ENCODE results near the gene POLDIP2.
"Not testable (repeated sequence)": the region's sequence is repeated elsewhere in the genome, so short reads cannot be mapped to it uniquely, and the experiment has no call there.

POLDIP2 gene

DNA sequence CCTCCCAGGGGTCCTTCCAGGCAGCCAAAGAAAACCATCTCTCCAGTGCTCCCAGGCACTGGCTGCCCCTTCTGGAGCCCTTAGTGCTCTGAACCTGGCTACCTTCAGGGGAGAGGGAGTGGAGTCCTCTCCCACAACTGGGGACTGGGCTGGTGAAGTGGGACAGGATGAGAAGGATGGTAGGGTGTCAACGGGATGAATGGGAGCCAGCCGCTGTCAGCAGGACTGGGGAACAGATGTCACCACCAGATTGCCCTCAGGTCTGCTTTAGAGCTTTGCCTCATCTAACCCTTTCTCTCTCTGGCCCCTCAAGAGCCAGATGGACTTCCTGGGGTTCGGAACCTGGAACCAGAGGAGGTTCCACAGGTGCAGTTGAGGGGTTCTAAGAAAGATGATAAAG, 8.2 kb upstream of the POLDIP2 start:
- DNase-seq (ENCODE audit: low spot score): no peak

DNA sequence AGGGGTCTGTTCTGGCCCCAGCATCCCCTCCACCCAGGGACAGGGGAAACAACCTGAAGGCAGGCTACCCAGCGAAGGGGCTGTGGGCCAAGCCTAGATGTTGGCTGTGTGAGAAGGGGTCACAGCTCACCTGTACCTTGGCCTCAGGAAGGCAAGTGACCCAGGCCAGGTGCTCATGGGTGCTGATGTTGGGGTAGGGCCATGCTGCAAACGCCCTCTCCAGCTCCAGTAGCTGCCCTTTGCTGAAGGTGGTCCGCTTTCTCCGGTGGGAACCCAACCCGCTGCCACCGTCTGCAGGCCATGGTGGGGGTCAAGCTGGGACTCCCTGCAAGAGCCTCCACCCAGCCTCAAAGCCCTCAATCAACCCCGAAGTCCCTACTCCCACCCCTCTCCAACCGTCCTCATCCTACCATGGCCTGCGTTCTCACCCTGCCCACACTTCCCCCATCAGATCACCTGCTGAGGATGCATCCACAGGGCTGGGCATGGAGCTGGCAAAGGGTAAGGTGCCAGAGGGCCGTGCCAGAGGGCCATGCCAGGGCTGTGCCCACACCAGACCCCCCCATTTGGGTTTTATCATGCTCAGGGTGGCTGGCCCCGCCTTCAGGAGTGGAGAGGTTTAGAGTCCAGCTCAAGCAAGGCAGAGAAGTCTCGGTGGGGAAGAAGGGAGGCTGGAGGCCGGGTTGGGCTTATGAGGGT, 7.5 kb upstream of the POLDIP2 start, which contains the start of gene SEBOX:
Gene SEBOX (minus strand): TSS at position 535 of the 699 bp plus-strand sequence. CDS start 48 bp downstream, at position 487.
- DNase-seq (ENCODE audit: low spot score): no peak

DNA sequence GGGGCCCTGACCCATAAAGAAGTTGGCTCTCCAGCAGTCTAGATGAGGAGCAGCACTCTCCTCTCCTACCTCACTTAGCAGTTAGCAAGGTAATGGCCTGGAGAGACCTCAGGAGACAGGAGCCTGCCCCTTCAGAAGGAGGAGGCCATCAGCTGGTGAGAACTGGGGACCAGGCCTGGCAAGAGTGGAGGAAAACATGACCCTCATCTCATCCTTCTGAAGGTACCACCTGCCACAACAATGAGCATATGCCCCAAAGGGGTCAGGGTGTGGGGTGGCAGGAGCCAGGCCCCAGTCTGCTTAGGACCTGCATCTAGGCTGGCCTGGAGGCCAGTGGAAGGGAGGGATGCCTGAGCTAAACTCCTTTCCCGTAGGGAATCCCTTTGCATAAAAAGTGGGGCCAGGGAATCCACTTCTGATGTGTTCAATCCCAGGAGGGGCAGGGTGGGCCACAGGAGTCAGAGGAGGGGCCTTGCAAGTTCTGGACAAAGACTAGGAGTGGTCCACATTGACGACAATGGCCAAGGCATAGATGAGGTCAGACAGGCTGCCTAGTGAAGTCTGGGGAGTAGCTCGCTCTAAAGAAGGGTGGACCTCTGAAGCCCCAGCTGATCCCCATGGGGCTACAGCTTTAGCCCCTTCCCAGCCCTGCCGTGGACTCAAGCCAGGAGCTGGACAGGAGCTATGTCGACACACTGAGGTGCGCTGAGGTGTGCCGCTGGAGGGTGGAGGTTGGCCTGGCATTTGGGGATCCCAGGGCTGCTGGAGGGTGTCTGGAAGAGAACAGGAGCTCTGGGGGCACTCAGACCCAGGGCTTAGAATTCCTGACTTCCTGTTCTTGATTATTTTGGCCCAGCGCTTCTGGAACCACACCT, 6.7 kb upstream of the POLDIP2 start:
- no peak for DNase-seq (ENCODE audit: low spot score)

DNA sequence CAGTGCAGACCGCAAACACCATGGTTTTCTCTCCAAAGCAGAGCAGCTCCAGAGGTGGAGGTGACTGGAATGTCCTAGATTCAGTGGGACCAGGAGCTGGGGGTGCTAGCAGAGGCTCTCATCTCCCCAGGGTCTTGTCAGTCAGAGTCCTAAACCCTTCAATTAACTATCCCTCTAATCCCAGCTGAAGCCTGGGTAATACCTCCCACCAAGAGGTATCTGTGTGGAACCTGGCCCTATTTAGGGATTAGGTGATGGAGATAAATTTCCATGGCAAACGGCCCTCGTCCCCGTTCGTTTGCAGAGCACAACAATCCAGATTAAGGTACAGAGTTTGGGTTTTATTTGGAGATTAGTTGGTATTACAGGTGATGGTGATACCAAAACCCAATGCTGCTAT, 5.9 kb upstream of the POLDIP2 start:
- no peak for DNase-seq (ENCODE audit: low spot score)

GRCh38 chr17:28357901-28358197, 522 bp upstream of the POLDIP2 start:
- DNase-seq (ENCODE audit: low spot score): no peak

DNA sequence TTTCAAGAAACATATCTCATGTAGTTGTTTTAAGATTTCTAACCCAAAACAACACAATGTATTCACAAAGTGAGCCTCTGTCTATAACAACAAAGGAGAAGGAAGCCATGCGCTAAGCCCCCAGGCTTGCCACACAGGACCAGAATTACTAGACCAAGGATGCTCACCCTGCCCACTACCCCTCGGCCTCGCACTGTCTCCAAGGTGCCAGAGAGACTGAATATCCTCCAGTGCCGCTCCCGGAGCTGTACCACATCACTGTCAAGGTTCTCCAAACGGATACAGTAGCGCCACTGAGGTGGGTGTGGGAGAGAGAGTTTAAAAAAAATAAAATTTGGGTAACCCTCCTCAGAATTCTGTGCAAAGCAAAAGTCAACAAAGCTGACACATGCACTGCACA, 7.1 kb downstream of the POLDIP2 start:
- no peak for DNase-seq (ENCODE audit: low spot score)

DNA sequence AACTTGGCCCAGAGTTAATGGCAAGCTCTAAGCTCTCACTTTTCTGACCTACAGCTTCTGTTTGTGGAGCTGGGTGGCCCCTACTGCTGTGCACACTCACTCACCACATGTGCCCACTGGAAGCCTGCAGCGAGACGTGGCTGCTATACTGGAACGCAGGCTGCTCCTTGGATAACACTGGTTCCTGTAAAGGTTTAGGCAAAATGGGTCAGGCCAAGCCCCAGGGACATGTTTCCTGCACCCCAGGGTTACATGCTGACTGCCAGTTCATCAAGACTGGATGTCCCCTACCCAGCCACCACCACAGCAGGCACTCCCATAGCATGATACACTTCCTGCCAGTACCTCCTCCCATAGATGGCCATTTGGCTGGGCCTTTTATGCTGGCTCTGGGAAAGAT, 8.3 kb downstream of the POLDIP2 start:
- no peak for DNase-seq (ENCODE audit: low spot score)

GRCh38 chr17:28347261-28347891, 10.0 kb downstream of the POLDIP2 start:
- DNase-seq (ENCODE audit: low spot score): no peak

- DNase-seq (ENCODE audit: low spot score): no peak
Measured at GRCh38 chr17:28346746-28347246, 10.5 kb downstream of the POLDIP2 start.

GRCh38 chr17:28346199-28346580, 11.1 kb downstream of the POLDIP2 start:
- DNase-seq (ENCODE audit: low spot score): no peak

DNA sequence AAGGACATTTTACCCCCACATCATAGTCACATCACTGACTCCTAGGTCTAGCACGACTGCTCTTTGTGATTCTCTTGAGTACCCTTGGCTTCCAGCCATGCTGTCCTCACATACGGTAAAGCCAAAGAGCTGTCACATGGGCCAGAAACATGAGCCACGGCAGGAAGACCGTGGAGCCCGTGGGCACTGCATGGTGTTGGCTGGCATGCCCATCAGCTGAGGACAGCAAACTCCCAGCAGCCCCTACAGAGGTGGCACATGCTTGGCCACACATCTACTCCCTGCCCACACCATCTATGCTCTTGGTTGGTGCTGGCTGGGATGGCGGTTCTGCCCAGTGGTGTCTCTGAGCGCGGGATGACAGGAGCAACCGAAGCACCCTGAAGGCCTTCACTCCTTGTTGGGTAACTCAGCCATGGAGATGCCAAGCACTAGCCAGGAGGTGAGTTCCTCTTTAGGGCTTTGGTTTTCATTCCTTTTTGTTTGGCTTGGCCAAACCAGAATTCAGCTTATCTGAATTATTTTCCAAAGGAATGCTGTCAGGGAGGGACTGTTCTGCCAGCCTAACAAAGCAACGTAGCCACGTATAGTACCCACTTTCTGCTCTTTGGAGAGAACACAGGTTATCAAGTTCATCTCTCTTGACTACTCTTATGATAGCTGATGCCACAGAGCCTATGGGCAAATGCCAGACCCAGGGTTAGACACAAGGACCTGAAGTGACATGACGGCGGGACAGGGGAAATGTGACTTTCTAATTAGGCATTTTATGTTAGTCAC, 11.7 kb downstream of the POLDIP2 start:
- no peak for DNase-seq (ENCODE audit: low spot score)

- no peak for DNase-seq (ENCODE audit: low spot score)
Measured at GRCh38 chr17:28344435-28344901, 12.9 kb downstream of the POLDIP2 start.

GRCh38 chr17:28344011-28344410, 13.3 kb downstream of the POLDIP2 start:
- DNase-seq (ENCODE audit: low spot score): no peak

DNA sequence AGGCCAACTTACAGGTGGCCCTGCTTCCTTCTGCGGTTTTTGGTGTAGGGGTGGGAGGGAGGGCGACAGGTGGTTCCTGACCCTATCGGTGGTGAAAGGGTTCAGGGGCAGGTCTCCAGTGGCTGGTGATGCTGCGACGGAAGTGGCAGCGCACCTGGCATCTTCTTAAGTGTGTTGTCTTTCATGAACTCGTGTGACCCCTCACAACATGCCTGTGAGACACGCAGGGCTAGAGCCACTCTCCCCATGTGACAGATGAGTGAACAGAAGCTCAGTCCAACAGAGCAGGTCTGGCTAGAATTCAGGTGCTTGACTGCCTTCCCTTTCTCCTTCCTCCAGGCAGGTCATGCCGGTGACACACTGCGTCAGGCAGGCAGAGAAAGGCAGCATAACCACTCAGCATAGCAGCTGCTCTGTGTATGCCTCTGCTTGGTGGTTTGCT, 13.8 kb downstream of the POLDIP2 start:
- no peak for DNase-seq (ENCODE audit: low spot score)

DNA sequence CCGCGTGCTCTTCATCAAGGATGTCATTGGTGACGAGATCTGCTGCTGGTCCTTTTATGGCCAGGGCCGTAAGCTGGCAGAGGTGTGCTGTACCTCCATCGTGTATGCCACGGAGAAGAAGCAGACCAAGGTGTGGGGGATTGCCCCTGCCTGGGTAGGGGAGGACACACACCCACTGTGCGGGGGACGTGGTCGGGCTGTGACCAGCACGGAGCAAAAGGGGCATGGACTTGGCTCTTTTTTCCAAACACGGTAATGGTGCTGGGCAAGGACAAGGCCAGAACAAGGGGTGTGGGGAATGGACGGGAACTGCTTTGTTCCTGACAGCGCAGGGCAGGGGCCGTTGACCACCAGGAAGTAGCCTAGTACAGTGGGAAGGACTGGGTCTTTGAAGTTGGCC, 15.0 kb downstream of the POLDIP2 start:
- DNase-seq (ENCODE audit: low spot score): no peak

GRCh38 chr17:28341516-28341915, 15.8 kb downstream of the POLDIP2 start:
- DNase-seq (ENCODE audit: low spot score): no peak

DNA sequence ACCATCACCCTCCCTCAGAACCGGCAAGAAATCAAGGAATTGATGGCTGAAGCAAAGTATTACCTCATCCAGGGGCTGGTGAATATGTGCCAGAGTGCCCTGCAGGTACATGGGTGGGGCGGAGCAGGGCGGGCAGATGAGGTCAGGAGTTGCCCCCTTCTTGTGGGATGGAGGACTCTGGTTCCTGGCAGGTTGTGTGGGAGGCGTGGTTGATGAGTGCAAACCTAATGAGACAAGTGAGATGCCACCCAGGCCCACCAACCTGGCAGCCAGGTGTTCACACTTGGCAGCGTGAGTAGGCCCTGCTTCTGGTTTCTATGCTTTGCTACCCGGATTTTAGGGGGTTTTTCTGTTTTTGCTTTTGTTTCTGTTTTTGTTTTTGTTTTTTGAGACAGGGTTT, 17.0 kb downstream of the POLDIP2 start:
- DNase-seq (ENCODE audit: low spot score): no peak

GRCh38 chr17:28339431-28339830, 17.9 kb downstream of the POLDIP2 start:
- DNase-seq (ENCODE audit: low spot score): no peak

- DNase-seq (ENCODE audit: low spot score): not testable (repeated sequence)
Measured at GRCh38 chr17:28338769-28339212, 18.5 kb downstream of the POLDIP2 start.

DNA sequence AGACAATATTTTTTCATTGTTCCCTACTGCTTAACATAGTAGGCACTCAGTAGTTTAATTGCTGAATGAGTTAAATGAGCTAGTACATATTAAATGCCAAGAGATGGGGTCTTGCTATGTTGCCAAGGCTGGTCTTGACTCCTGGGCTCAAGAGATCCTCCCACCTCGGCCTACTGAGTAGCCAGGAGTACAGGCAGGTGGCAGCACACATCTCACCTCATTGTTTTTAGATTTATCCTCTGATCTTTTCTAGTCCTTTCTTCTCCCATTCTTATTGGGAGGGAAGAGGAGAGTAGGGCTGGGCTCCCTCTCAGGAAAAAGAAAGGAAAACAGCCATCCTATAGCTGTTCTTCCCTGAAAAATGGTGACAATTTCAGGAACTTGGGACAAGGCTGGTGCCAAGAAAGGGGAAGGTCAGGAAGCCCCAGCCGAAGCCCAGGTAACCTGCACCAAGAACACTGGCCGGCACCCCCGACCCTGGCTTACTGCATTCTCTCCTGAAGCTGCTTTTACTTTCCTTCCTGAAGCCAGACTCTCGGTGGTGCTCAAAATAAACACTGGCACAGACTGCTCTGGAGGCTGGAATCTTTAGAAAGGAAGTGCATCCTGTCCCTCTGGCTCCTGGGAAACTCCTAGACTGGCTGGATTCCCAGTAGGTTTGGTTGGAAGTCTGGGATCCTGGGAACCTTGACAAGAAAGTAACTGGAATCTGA, 19.1 kb downstream of the POLDIP2 start:
- DNase-seq (ENCODE audit: low spot score): no peak
